ENCODE results near the gene EID1. TPM values are rescaled to one million over a fixed set of nuclear protein-coding genes. Genes with fewer than 3 reads are reported as not detected.

Gene EID1
- total and polyA plus RNA-seq, 2 donors (not counting 3 experiments of a cell fraction or from before 2014, with no cell fraction given), result 146 to 155 TPM

DNA sequence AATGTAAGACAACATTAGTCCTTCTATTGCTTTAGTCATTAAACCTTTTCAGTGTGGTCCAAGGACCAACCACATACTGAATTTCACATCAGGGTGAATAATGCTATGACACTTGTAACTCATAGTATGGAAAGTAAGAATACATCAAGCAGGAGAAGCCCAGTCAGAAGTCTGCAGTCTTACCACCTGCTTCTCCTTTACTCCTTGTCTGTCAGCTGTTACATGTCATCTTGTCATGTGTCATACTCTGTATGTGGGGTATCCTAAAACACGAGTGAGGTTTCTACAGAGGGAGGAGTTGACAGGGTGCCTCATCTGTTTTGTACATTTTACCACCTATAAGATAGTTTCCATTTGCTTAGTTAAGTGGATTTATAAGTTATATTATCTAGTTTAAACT is 32.8 kb upstream of the EID1 start:
- Histone ChIP-seq H2AFZ (ENCODE audit: low read depth, low read length) (no peak overlapping the region), H3K9ac (replicated peaks; ENCODE audit: extremely low read depth, insufficient read depth, low read length) (no peak overlapping the region), H3K79me2 (ENCODE audit: control insufficient read depth, insufficient read depth, low read length) (no peaks in the 10 kb centered on the region), H3K9me3 (replicated peaks; ENCODE audit: control insufficient read depth, insufficient read depth, low read length) (no peaks in the 10 kb centered on the region), H3K27ac (ENCODE audit: insufficient read depth, low read depth, low read length) (no peak overlapping the region), H3K27me3 (ENCODE audit: control insufficient read depth in 2 of 2, insufficient read depth in 2 of 2, low read length in 2 of 2) (no peaks in the 10 kb centered on the region), H3K4me3 (replicated peaks in 1 of 3; ENCODE audit: insufficient read depth in 1 of 3, low read depth in 1 of 3, low read length in 3 of 3) (no peak overlapping the region), H3K4me1 (ENCODE audit: control insufficient read depth, extremely low read depth, insufficient read depth, low read length) (no peaks in the 10 kb centered on the region), H3K9me1 (replicated peaks; ENCODE audit: control insufficient read depth, extremely low read depth, insufficient read depth, low read length) (no peaks in the 10 kb centered on the region), H3K36me3 (ENCODE audit: control insufficient read depth in 2 of 2, extremely low read depth in 1 of 2, insufficient read depth in 2 of 2, low read length in 2 of 2) (no peaks in the 10 kb centered on the region), H4K20me1 (replicated peaks; ENCODE audit: control insufficient read depth, extremely low read depth, insufficient read depth, low read length) (no peaks in the 10 kb centered on the region), H3K4me2 (ENCODE audit: insufficient read depth, low read length) (no peak overlapping the region)
- TF ChIP-seq MAX (IDR thresholded peaks at IDR 0.05; ENCODE audit: insufficient read depth, insufficient read length) (no peak), MYC (IDR thresholded peaks at IDR 0.05; ENCODE audit: low read depth, low read length) (no peak), GATA2 (IDR thresholded peaks at IDR 0.05; ENCODE audit: insufficient read depth, insufficient read length, low read depth, low read length) (no peak), FOS (IDR thresholded peaks at IDR 0.05; ENCODE audit: borderline replicate concordance, insufficient read depth, low read length) (no peak), POLR2AphosphoS5 (IDR thresholded peaks at IDR 0.05; ENCODE audit: insufficient read depth, low read depth, low read length) (no peak), JUN (IDR thresholded peaks at IDR 0.05; ENCODE audit: borderline replicate concordance, insufficient read depth, insufficient read length, low read depth) (no peak), EZH2 (IDR thresholded peaks at IDR 0.05; ENCODE audit: borderline replicate concordance, low read depth, low read length, severe bottlenecking) (no peak), POLR2A (IDR thresholded peaks at IDR 0.05; ENCODE audit: low read depth, low read length) (no peak)
- TF ChIP-seq, protein P1, sequence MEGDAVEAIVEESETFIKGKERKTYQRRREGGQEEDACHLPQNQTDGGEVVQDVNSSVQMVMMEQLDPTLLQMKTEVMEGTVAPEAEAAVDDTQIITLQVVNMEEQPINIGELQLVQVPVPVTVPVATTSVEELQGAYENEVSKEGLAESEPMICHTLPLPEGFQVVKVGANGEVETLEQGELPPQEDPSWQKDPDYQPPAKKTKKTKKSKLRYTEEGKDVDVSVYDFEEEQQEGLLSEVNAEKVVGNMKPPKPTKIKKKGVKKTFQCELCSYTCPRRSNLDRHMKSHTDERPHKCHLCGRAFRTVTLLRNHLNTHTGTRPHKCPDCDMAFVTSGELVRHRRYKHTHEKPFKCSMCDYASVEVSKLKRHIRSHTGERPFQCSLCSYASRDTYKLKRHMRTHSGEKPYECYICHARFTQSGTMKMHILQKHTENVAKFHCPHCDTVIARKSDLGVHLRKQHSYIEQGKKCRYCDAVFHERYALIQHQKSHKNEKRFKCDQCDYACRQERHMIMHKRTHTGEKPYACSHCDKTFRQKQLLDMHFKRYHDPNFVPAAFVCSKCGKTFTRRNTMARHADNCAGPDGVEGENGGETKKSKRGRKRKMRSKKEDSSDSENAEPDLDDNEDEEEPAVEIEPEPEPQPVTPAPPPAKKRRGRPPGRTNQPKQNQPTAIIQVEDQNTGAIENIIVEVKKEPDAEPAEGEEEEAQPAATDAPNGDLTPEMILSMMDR (IDR thresholded peaks at IDR 0.05; ENCODE audit: extremely low read depth in 1 of 2, insufficient read depth in 1 of 2, low read depth in 1 of 2, low read length in 2 of 2), result no peak
- ChIA-PET POLR2A (no interaction called here), CTCF (no interaction called here)
- DNase-seq (ENCODE audit: low read depth, low spot score) (no peak), FAIRE-seq (no peak)
- dilution Hi-C loops (cut with MboI; ENCODE audit: extremely low pct_ligation_motif_present, low sequenced_read_pairs), result no loop called here
- no TSS peak for BruUV-seq (replicated peaks)
- intact Hi-C loops (cut with micrococcal nuclease), result no loop called here
